Thyroid gland (tissue), 4 donors: ENCODE data around the gene ACAD10.

Experiments used
- CTCF ChIP-seq, 6 experiments: fragments of 200-600 bp in 3 of 6; fragments of 450-650 bp in 3 of 6; sonication (generic) in 3 of 6; IDR thresholded peaks; one replicate each; pipeline ENCODE4 v1.5.1; 2016 to 2019; ENCODE audit warnings: antibody characterized with exemption in 6 of 6, mild to moderate bottlenecking in 2 of 6, inconsistent platforms in 1 of 6, moderate library complexity in 1 of 6
- POLR2A ChIP-seq, 2 donors: fragments of 450-650 bp; IDR thresholded peaks; one replicate each; pipeline ENCODE4 v1.6.1; 2017; ENCODE audit warnings: antibody characterized with exemption in 2 of 2, mild to moderate bottlenecking in 2 of 2, moderate library complexity in 1 of 2

GRCh38 chr12:111664499-111664898 is 21.4 kb upstream of the ACAD10 start:
- TF ChIP-seq CTCF (IDR thresholded peaks at IDR 0.05) (no peak), POLR2A (IDR thresholded peaks at IDR 0.05) (no peak)
